ENCODE results near the gene SMIM41. TPM values are rescaled to one million over a fixed set of nuclear protein-coding genes. Genes with fewer than 3 reads are reported as not detected.

The SMIM41 gene
- total RNA-seq, 1 donor from 2014 or later: not detected

GRCh38 chr12:52082026-52082668 lies 2.6 kb downstream of the SMIM41 start:
- intact Hi-C loops (cut with micrococcal nuclease): loop anchor here (5.0 kb wide), 1 partner anchor 55 kb away; no protein-coding TSS in a partner anchor
- peak; percentile 69 for ATAC-seq
- peak; percentile 67 for DNase-seq

GRCh38 chr12:52082669-52082987 lies 3.1 kb downstream of the SMIM41 start:
- DNase-seq (no peak), ATAC-seq (no peak)
- intact Hi-C loops (cut with micrococcal nuclease): loop anchor here (5.0 kb wide), 1 partner anchor 55 kb away; no protein-coding TSS in a partner anchor

GRCh38 chr12:52082988-52083637 lies 3.6 kb downstream of the SMIM41 start:
- intact Hi-C loops (cut with micrococcal nuclease): loop anchor here (5.0 kb wide), 1 partner anchor 56 kb away; no protein-coding TSS in a partner anchor
- DNase-seq: peak; percentile 75

GRCh38 chr12:52083638-52083996 lies 4.1 kb downstream of the SMIM41 start:
- ATAC-seq (no peak), DNase-seq (no peak)
- intact Hi-C loops (cut with micrococcal nuclease): loop anchor here (5.0 kb wide), 1 partner anchor 56 kb away; no protein-coding TSS in a partner anchor

More at GRCh38 chr12:52082988-52083637, 3.6 kb downstream of the SMIM41 start:
- ATAC-seq: peak; percentile 55

GRCh38 chr12:52084491-52085231 lies 5.2 kb downstream of the SMIM41 start:
- DNase-seq (no peak), ATAC-seq (no peak)
- intact Hi-C loops (cut with micrococcal nuclease): loop anchor here (5.0 kb wide), 1 partner anchor 57 kb away; no protein-coding TSS in a partner anchor

- no peak for DNase-seq
- intact Hi-C loops (cut with micrococcal nuclease): no loop called here
- ATAC-seq: no peak
Observed at GRCh38 chr12:52085682-52086180, 6.2 kb downstream of the SMIM41 start.

GRCh38 chr12:52086366-52086765 lies 6.9 kb downstream of the SMIM41 start:
- ATAC-seq (no peak), DNase-seq (no peak)
- intact Hi-C loops (cut with micrococcal nuclease): no loop called here

- intact Hi-C loops (cut with micrococcal nuclease): no loop called here
- ATAC-seq (no peak), DNase-seq (no peak)
Observed at GRCh38 chr12:52086944-52087835, 7.7 kb downstream of the SMIM41 start.

GRCh38 chr12:52087961-52088820 lies 8.7 kb downstream of the SMIM41 start:
- no peak for ATAC-seq
- intact Hi-C loops (cut with micrococcal nuclease): no loop called here
- DNase-seq: no peak

GRCh38 chr12:52089491-52089890 lies 10.0 kb downstream of the SMIM41 start:
- intact Hi-C loops (cut with micrococcal nuclease): no loop called here
- DNase-seq (no peak), ATAC-seq (no peak)

- no peak for ATAC-seq
- intact Hi-C loops (cut with micrococcal nuclease): no loop called here
- no peak for DNase-seq
Observed at GRCh38 chr12:52090291-52090690, 10.8 kb downstream of the SMIM41 start.

- intact Hi-C loops (cut with micrococcal nuclease): no loop called here
- no peak for ATAC-seq
- DNase-seq: no peak
Observed at GRCh38 chr12:52091061-52091460, 11.6 kb downstream of the SMIM41 start.

- intact Hi-C loops (cut with micrococcal nuclease): no loop called here
Observed at GRCh38 chr12:52091869-52092268, 12.4 kb downstream of the SMIM41 start.

GRCh38 chr12:52093346-52093745 lies 13.8 kb downstream of the SMIM41 start:
- intact Hi-C loops (cut with micrococcal nuclease): no loop called here
- ATAC-seq: no peak
- DNase-seq: no peak

More at GRCh38 chr12:52091869-52092268, 12.4 kb downstream of the SMIM41 start:
- ATAC-seq (no peak), DNase-seq (no peak)

- no peak for DNase-seq
- intact Hi-C loops (cut with micrococcal nuclease): no loop called here
- ATAC-seq: no peak
Observed at GRCh38 chr12:52096332-52097044, 17.0 kb downstream of the SMIM41 start.

GRCh38 chr12:52097045-52097666 lies 17.7 kb downstream of the SMIM41 start:
- intact Hi-C loops (cut with micrococcal nuclease): no loop called here
- no peak for ATAC-seq
- no peak for DNase-seq
